HepG2 (cell line): Measurements from ENCODE around the gene RAD54L2. TPM values are rescaled to one million over a fixed set of nuclear protein-coding genes. Genes with fewer than 3 reads are reported as not detected.

Experiments
- DDIT3 ChIP-seq: sonication (generic); formaldehyde crosslinking; IDR thresholded peaks from 2 replicates; pipeline ENCODE4 v1.4.0; 2020; ENCODE audit warnings: mild to moderate bottlenecking, missing genetic modification reagents
- KAT7 ChIP-seq: IDR thresholded peaks from 2 replicates; pipeline ENCODE4 v1.6.1; 2018; ENCODE audit warnings: borderline replicate concordance, missing compliant biosample characterization
- MTF2 ChIP-seq: sonication (generic); formaldehyde crosslinking; IDR thresholded peaks from 2 replicates; pipeline ENCODE4 v1.5.0; 2020; ENCODE audit warnings: missing genetic modification reagents, borderline replicate concordance
- PLRG1 ChIP-seq: fragments of 450-650 bp; conservative IDR thresholded peaks from 2 replicates; pipeline ENCODE4 v1.6.1; 2016
- POGZ ChIP-seq: sonication (generic); formaldehyde crosslinking; IDR thresholded peaks from 2 replicates; pipeline ENCODE4 v1.4.0; 2020; ENCODE audit warnings: mild to moderate bottlenecking, missing genetic modification reagents
- SCMH1 ChIP-seq: sonication (generic); formaldehyde crosslinking; IDR thresholded peaks from 2 replicates; pipeline ENCODE4 v1.9.0; 2021; ENCODE audit warnings: missing genetic modification reagents, mild to moderate bottlenecking, borderline replicate concordance
- SMC3 ChIP-seq: IDR thresholded peaks from 2 replicates; pipeline ENCODE4 v1.6.1; 2011; ENCODE audit warnings: low read length, improper control_type of control experiment
- TMF1 ChIP-seq: sonication (generic); formaldehyde crosslinking; IDR thresholded peaks from 2 replicates; pipeline ENCODE4 v1.8.1; 2022; ENCODE audit warnings: low read depth, missing genetic modification reagents
- ZFP82 ChIP-seq: sonication (generic); formaldehyde crosslinking; IDR thresholded peaks from 2 replicates; pipeline ENCODE4 v1.5.1; 2020; ENCODE audit warnings: mild to moderate bottlenecking, missing genetic modification reagents, borderline replicate concordance
- ZNF337 ChIP-seq: sonication (generic); formaldehyde crosslinking; IDR thresholded peaks from 2 replicates; pipeline ENCODE4 v1.5.1; 2020; ENCODE audit warnings: missing genetic modification reagents, low read depth, mild to moderate bottlenecking, borderline replicate concordance
- ZNF431 ChIP-seq: sonication (generic); formaldehyde crosslinking; IDR thresholded peaks from 2 replicates; pipeline ENCODE4 v1.9.0; 2022; ENCODE audit warnings: missing genetic modification reagents, low read depth, mild to moderate bottlenecking, borderline replicate concordance
- ZNF615 ChIP-seq: sonication (generic); formaldehyde crosslinking; IDR thresholded peaks from 2 replicates; pipeline ENCODE4 v1.5.0; 2020; ENCODE audit warnings: mild to moderate bottlenecking, missing genetic modification reagents, borderline replicate concordance
- ZNF841 ChIP-seq: sonication (generic); formaldehyde crosslinking; IDR thresholded peaks from 2 replicates; pipeline ENCODE4 v1.8.1; 2023; ENCODE audit warnings: missing genetic modification reagents, borderline replicate concordance
- polyA plus RNA-seq, 8 experiments: library from polyadenylated mRNA; depleted of rRNA in 3 of 8; stranded (reverse) in 7 of 8; unstranded in 1 of 8; fragments of >200 nt; fragmentation: Illumina TruSeq in 4 of 8; extraction: Trizol in 4 of 8; gene quantifications; 2 replicates each; pipeline versions ENCODE4 v1.2.1 to v1.2.3, GENCODE V29; 2011 to 2016; ENCODE audit warnings: low read depth in 4 of 8, missing spikeins in 1 of 8, mixed read lengths in 1 of 8; ENCODE audit not compliant: insufficient read depth in 1 of 8
- total RNA-seq, 5 experiments: library from RNA; depleted of rRNA; stranded (reverse); fragments of >200 nt; fragmentation: Illumina TruSeq; extraction: Trizol; gene quantifications; 2 replicates each; pipeline ENCODE4 v1.2.3, GENCODE V29; 2016; ENCODE audit warnings: low read depth in 1 of 5
- TF ChIP-seq, protein P1 (sequence below): sonication (generic); formaldehyde crosslinking; IDR thresholded peaks from 2 replicates; pipeline ENCODE4 v1.5.1; 2020; ENCODE audit warnings: mild to moderate bottlenecking, missing genetic modification reagents, borderline replicate concordance
- TF ChIP-seq, protein P2 (sequence below): IDR thresholded peaks from 2 replicates; pipeline ENCODE4 v1.6.1; 2016; ENCODE audit warnings: low read depth
- TF ChIP-seq, protein P3 (sequence below): sonication (generic); formaldehyde crosslinking; IDR thresholded peaks from 2 replicates; pipeline ENCODE4; 2020; ENCODE audit warnings: missing genetic modification reagents, mild to moderate bottlenecking, borderline replicate concordance
- TF ChIP-seq, protein P4 (sequence below): sonication (generic); formaldehyde crosslinking; IDR thresholded peaks from 2 replicates; pipeline ENCODE4 v1.8.0; 2023; ENCODE audit warnings: mild to moderate bottlenecking, missing genetic modification reagents

The RAD54L2 gene
- total and polyA plus RNA-seq, 2 of the 13 experiments (the other 11 are each of a cell fraction or from before 2014, with no cell fraction given), result 5.5 to 14.8 TPM

DNA sequence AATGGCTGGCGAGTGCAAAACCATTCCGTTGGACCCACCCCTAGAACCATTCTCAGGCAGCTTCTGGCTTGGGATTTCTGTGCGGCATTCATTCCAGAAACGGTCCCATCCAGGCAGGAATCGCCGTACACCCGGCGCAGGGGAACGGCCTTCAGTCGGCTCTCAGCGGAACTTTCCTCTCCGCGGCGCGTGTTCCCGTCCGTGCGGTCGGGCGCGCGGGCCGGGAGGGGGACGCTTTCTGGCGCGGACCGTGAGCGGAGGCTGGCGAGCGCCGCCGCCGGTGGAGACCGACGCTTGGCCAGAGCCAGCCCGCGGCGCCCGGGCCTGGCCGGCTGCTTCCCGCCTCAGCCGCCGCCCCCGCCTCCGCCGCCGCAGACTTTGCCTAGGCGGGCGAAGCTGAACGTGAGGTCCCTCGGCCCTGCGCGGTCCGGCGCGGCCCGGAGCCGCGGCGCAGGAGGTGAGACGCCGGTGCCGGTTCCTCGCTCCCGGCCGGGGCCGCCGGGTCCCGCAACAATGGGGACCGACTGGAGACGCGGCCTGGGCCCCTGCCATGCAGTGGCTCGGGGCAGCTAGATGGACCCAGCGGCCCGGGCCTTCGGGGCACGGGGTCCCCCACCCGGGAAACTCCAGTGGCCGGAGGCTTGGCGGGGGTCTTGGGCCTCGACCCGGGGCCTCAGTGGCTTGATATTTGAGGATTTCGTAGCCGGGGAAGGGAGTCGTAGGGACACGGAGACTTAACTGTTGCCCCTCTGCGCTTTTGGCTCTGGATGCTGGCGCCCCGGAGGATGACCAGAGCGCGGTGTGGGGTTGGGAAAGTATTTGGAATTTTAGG lies at the start of gene RAD54L2 (continued):
- TF ChIP-seq, protein P1, sequence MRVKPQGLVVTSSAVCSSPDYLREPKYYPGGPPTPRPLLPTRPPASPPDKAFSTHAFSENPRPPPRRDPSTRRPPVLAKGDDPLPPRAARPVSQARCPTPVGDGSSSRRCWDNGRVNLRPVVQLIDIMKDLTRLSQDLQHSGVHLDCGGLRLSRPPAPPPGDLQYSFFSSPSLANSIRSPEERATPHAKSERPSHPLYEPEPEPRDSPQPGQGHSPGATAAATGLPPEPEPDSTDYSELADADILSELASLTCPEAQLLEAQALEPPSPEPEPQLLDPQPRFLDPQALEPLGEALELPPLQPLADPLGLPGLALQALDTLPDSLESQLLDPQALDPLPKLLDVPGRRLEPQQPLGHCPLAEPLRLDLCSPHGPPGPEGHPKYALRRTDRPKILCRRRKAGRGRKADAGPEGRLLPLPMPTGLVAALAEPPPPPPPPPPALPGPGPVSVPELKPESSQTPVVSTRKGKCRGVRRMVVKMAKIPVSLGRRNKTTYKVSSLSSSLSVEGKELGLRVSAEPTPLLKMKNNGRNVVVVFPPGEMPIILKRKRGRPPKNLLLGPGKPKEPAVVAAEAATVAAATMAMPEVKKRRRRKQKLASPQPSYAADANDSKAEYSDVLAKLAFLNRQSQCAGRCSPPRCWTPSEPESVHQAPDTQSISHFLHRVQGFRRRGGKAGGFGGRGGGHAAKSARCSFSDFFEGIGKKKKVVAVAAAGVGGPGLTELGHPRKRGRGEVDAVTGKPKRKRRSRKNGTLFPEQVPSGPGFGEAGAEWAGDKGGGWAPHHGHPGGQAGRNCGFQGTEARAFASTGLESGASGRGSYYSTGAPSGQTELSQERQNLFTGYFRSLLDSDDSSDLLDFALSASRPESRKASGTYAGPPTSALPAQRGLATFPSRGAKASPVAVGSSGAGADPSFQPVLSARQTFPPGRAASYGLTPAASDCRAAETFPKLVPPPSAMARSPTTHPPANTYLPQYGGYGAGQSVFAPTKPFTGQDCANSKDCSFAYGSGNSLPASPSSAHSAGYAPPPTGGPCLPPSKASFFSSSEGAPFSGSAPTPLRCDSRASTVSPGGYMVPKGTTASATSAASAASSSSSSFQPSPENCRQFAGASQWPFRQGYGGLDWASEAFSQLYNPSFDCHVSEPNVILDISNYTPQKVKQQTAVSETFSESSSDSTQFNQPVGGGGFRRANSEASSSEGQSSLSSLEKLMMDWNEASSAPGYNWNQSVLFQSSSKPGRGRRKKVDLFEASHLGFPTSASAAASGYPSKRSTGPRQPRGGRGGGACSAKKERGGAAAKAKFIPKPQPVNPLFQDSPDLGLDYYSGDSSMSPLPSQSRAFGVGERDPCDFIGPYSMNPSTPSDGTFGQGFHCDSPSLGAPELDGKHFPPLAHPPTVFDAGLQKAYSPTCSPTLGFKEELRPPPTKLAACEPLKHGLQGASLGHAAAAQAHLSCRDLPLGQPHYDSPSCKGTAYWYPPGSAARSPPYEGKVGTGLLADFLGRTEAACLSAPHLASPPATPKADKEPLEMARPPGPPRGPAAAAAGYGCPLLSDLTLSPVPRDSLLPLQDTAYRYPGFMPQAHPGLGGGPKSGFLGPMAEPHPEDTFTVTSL (CRISPR knock-in tag), result no peak
- TF ChIP-seq PLRG1, result no peak
- TF ChIP-seq ZNF615, result peak; percentile 63; the same call in 1 of the 2 replicates
- peak; percentile 35; the same call in 1 of the 2 replicates for TF ChIP-seq ZNF841 (CRISPR knock-in tag)
- TF ChIP-seq ZFP82, result peak; percentile 81; the same call in 1 of the 2 replicates
- peak; percentile 97 for TF ChIP-seq TMF1 (CRISPR knock-in tag)
- no peak for TF ChIP-seq ZNF337 (CRISPR knock-in tag)
- peak; percentile 97 for TF ChIP-seq KAT7
- peak; percentile 80; the same call in 1 of the 2 replicates for TF ChIP-seq MTF2
- no peak for TF ChIP-seq DDIT3 (CRISPR knock-in tag)
- TF ChIP-seq, protein P2, sequence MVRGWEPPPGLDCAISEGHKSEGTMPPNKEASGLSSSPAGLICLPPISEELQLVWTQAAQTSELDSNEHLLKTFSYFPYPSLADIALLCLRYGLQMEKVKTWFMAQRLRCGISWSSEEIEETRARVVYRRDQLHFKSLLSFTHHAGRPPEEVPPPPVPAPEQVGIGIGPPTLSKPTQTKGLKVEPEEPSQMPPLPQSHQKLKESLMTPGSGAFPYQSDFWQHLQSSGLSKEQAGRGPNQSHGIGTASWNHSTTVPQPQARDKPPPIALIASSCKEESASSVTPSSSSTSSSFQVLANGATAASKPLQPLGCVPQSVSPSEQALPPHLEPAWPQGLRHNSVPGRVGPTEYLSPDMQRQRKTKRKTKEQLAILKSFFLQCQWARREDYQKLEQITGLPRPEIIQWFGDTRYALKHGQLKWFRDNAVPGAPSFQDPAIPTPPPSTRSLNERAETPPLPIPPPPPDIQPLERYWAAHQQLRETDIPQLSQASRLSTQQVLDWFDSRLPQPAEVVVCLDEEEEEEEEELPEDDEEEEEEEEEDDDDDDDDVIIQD, result 0 out of 2 replicates have a peak, but pooled peaks have one; percentile 42
- TF ChIP-seq, protein P3, sequence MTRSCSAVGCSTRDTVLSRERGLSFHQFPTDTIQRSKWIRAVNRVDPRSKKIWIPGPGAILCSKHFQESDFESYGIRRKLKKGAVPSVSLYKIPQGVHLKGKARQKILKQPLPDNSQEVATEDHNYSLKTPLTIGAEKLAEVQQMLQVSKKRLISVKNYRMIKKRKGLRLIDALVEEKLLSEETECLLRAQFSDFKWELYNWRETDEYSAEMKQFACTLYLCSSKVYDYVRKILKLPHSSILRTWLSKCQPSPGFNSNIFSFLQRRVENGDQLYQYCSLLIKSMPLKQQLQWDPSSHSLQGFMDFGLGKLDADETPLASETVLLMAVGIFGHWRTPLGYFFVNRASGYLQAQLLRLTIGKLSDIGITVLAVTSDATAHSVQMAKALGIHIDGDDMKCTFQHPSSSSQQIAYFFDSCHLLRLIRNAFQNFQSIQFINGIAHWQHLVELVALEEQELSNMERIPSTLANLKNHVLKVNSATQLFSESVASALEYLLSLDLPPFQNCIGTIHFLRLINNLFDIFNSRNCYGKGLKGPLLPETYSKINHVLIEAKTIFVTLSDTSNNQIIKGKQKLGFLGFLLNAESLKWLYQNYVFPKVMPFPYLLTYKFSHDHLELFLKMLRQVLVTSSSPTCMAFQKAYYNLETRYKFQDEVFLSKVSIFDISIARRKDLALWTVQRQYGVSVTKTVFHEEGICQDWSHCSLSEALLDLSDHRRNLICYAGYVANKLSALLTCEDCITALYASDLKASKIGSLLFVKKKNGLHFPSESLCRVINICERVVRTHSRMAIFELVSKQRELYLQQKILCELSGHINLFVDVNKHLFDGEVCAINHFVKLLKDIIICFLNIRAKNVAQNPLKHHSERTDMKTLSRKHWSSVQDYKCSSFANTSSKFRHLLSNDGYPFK (CRISPR knock-in tag), result peak; percentile 57; the same call in 1 of the 2 replicates
- TF ChIP-seq ZNF431 (CRISPR knock-in tag), result peak; percentile 78
- no peak for TF ChIP-seq SCMH1 (CRISPR knock-in tag)
- TF ChIP-seq SMC3, result no peak
- TF ChIP-seq POGZ (CRISPR knock-in tag), result peak; percentile 98
- TF ChIP-seq, protein P4, sequence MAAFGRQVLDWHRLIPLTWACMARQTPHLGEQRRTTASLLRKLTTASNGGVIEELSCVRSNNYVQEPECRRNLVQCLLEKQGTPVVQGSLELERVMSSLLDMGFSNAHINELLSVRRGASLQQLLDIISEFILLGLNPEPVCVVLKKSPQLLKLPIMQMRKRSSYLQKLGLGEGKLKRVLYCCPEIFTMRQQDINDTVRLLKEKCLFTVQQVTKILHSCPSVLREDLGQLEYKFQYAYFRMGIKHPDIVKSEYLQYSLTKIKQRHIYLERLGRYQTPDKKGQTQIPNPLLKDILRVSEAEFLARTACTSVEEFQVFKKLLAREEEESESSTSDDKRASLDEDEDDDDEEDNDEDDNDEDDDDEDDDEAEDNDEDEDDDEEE, result peak; percentile 70
